COR-L47 (cell line): ENCODE measurements around the gene PCYT1A.
"Not testable (repeated sequence)": the region's sequence is repeated elsewhere in the genome, so short reads cannot be mapped to it uniquely, and the experiment has no call there.

ENCODE experiments used
- DNase-seq: peaks from one replicate; lab custom pipeline; 2025; lab: John Stamatoyannopoulos, UW

Gene PCYT1A

GRCh38 chr3:196287440-196288140 is at the start of gene PCYT1A:
Gene PCYT1A, minus strand, starts transcription at chr3:196287726. Its CDS starts 17,195 bp downstream, at chr3:196270531.
- peak; percentile 93 for DNase-seq

GRCh38 chr3:196336319-196337145 is 49.0 kb upstream of the PCYT1A start:
- no peak for DNase-seq

- DNase-seq, result no peak
These were observed 48.0 kb upstream of the PCYT1A start for GRCh38 chr3:196335503-196335948.

- no peak for DNase-seq
These were observed 47.5 kb upstream of the PCYT1A start for GRCh38 chr3:196334982-196335381.

- DNase-seq, result no peak
These were observed 44.6 kb upstream of the PCYT1A start for GRCh38 chr3:196332168-196332567.

- no peak for DNase-seq
These were observed 39.9 kb upstream of the PCYT1A start for GRCh38 chr3:196327405-196327804.

GRCh38 chr3:196326936-196327335 is 39.4 kb upstream of the PCYT1A start:
- DNase-seq, result no peak

GRCh38 chr3:196323691-196324090 is 36.2 kb upstream of the PCYT1A start:
- peak; percentile 25 for DNase-seq

- DNase-seq, result no peak
These were observed 35.5 kb upstream of the PCYT1A start for GRCh38 chr3:196323016-196323415.

- no peak for DNase-seq
These were observed 33.6 kb upstream of the PCYT1A start for GRCh38 chr3:196321162-196321561.

- no peak for DNase-seq
These were observed 32.6 kb upstream of the PCYT1A start for GRCh38 chr3:196320137-196320536.

GRCh38 chr3:196317687-196318467 is 30.4 kb upstream of the PCYT1A start, which contains the start of gene DYNLT2B:
Gene DYNLT2B, minus strand, starts transcription at chr3:196318240. Its CDS starts 88 bp downstream, at chr3:196318152.
- DNase-seq, result peak; percentile 93

- not testable (repeated sequence) for DNase-seq
These were observed 29.5 kb upstream of the PCYT1A start for GRCh38 chr3:196316799-196317686.

GRCh38 chr3:196315821-196316220 is 28.3 kb upstream of the PCYT1A start:
- no peak for DNase-seq

GRCh38 chr3:196314597-196314996 is 27.1 kb upstream of the PCYT1A start:
- DNase-seq, result no peak

GRCh38 chr3:196314086-196314485 is 26.6 kb upstream of the PCYT1A start:
- not testable (repeated sequence) for DNase-seq

GRCh38 chr3:196302960-196303359 is 15.4 kb upstream of the PCYT1A start:
- not testable (repeated sequence) for DNase-seq

GRCh38 chr3:196302551-196302950 is 15.0 kb upstream of the PCYT1A start:
- DNase-seq, result not testable (repeated sequence)

- no peak for DNase-seq
These were observed 11.0 kb upstream of the PCYT1A start for GRCh38 chr3:196298521-196298920.

GRCh38 chr3:196292286-196292923 is 4.9 kb upstream of the PCYT1A start:
- no peak for DNase-seq

GRCh38 chr3:196288141-196288460 is 575 bp upstream of the PCYT1A start:
- DNase-seq, result no peak
